Peyer's patch (tissue), 4 donors: ENCODE results near the gene MYO7A.

Experiments
- CTCF ChIP-seq, 6 experiments: fragments of 450-650 bp in 4 of 6; fragments of 200-600 bp in 2 of 6; sonication (generic) in 1 of 6; IDR thresholded peaks; one replicate each; pipeline ENCODE4 v1.5.1; 2017 to 2019; ENCODE audit warnings: antibody characterized with exemption in 6 of 6, mild to moderate bottlenecking in 3 of 6, moderate library complexity in 1 of 6
- POLR2A ChIP-seq, 2 donors: fragments of 450-650 bp; IDR thresholded peaks; one replicate each; pipeline ENCODE4 v1.5.1; 2017; ENCODE audit warnings: antibody characterized with exemption in 2 of 2, mild to moderate bottlenecking in 2 of 2, moderate library complexity in 2 of 2

- TF ChIP-seq CTCF (IDR thresholded peaks at IDR 0.05) = no peak
- TF ChIP-seq POLR2A (IDR thresholded peaks at IDR 0.05) = no peak
Measured at GRCh38 chr11:77090046-77090372, 38.0 kb upstream of the MYO7A start.
